Measurements from ENCODE around the gene WDR5. TPM values are rescaled to one million over a fixed set of nuclear protein-coding genes. Genes with fewer than 3 reads are reported as not detected.

Gene WDR5
- total RNA-seq, 1 experiment from 2014 or later = 62.5 TPM

- POLR2A ChIA-PET = no interaction called here
These were observed 16.6 kb downstream of the WDR5 start for GRCh38 chr9:134152488-134152887.

GRCh38 chr9:134153450-134153849, 17.6 kb downstream of the WDR5 start:
- ATAC-seq (no peak), DNase-seq (ENCODE audit: low spot score) (no peak)
- no peaks in the 10 kb centered on the region for H3K9me3 Mint-ChIP-seq
- H3K4me1 Mint-ChIP-seq = no peaks in the 10 kb centered on the region
- no peak overlapping the region for H3K27ac Mint-ChIP-seq
- ChIA-PET CTCF (no interaction called here), POLR2A (no interaction called here)
- H3K36me3 Mint-ChIP-seq = peaks cover 61% of the 10 kb centered on the region
- H3K27me3 Mint-ChIP-seq (ENCODE audit: low read depth) = no peaks in the 10 kb centered on the region
- no peak for TF ChIP-seq KAT7 (CRISPR knock-in tag; IDR thresholded peaks at IDR 0.05; ENCODE audit: borderline replicate concordance)
- H3K4me3 Mint-ChIP-seq = no peak overlapping the region

More at GRCh38 chr9:134152488-134152887, 16.6 kb downstream of the WDR5 start:
- H3K9me3 Mint-ChIP-seq = no peaks in the 10 kb centered on the region
- DNase-seq (ENCODE audit: low spot score) (no peak), ATAC-seq (no peak)
- H3K27ac Mint-ChIP-seq = no peak overlapping the region
- CTCF ChIA-PET = no interaction called here
- H3K27me3 Mint-ChIP-seq (ENCODE audit: low read depth) = no peaks in the 10 kb centered on the region
- peaks cover 59% of the 10 kb centered on the region for H3K36me3 Mint-ChIP-seq
- no peak overlapping the region for H3K4me3 Mint-ChIP-seq
- H3K4me1 Mint-ChIP-seq = no peaks in the 10 kb centered on the region
- TF ChIP-seq ATF2 (CRISPR knock-in tag; IDR thresholded peaks at IDR 0.05; ENCODE audit: borderline replicate concordance, low read depth) = no peak
- TF ChIP-seq ZNF423 (CRISPR knock-in tag; IDR thresholded peaks at IDR 0.05) = no peak
- TF ChIP-seq NR1H2 (CRISPR knock-in tag; IDR thresholded peaks at IDR 0.05) = no peak
- TF ChIP-seq TEAD1 (CRISPR knock-in tag; IDR thresholded peaks at IDR 0.05) = no peak
- TF ChIP-seq PREB (CRISPR knock-in tag; IDR thresholded peaks at IDR 0.05; ENCODE audit: borderline replicate concordance) = no peak
- no peak for TF ChIP-seq CBFB (CRISPR knock-in tag; IDR thresholded peaks at IDR 0.05; ENCODE audit: low read depth)
- no peak for TF ChIP-seq JUN (CRISPR knock-in tag; IDR thresholded peaks at IDR 0.05)
- no peak for TF ChIP-seq FOXK1 (CRISPR knock-in tag; IDR thresholded peaks at IDR 0.05)
- TF ChIP-seq NFATC4 (CRISPR knock-in tag; IDR thresholded peaks at IDR 0.05) = no peak
- no peak for TF ChIP-seq ZNF425 (CRISPR knock-in tag; conservative IDR thresholded peaks at IDR 0.05)

GRCh38 chr9:134154262-134154701, 18.4 kb downstream of the WDR5 start:
- no peaks in the 10 kb centered on the region for H3K9me3 Mint-ChIP-seq
- TF ChIP-seq ATF1 (CRISPR knock-in tag; IDR thresholded peaks at IDR 0.05) (no peak), USF1 (CRISPR knock-in tag; IDR thresholded peaks at IDR 0.05) (no peak), GRHL2 (CRISPR knock-in tag; IDR thresholded peaks at IDR 0.05; ENCODE audit: insufficient replicate concordance, severe bottlenecking) (no peak), ATF3 (CRISPR knock-in tag; conservative IDR thresholded peaks at IDR 0.05) (no peak), USF2 (CRISPR knock-in tag; IDR thresholded peaks at IDR 0.05) (no peak)
- no peak overlapping the region for H3K4me3 Mint-ChIP-seq
- no peak for DNase-seq (ENCODE audit: low spot score)
- H3K4me1 Mint-ChIP-seq = no peaks in the 10 kb centered on the region
- ATAC-seq = no peak
- CTCF ChIA-PET = no interaction called here
- H3K27me3 Mint-ChIP-seq (ENCODE audit: low read depth) = no peaks in the 10 kb centered on the region
- POLR2A ChIA-PET = no interaction called here
- no peak overlapping the region for H3K27ac Mint-ChIP-seq
- H3K36me3 Mint-ChIP-seq = peaks cover 55% of the 10 kb centered on the region
